NCI-H1092 (cell line): ENCODE results near the gene OR4D1.

Experiments
- DNase-seq: peaks from one replicate; lab custom pipeline; 2025; lab: John Stamatoyannopoulos, UW

Gene OR4D1

GRCh38 chr17:58153671-58154070 lies 5.5 kb downstream of the OR4D1 start:
- no peak for DNase-seq

DNA sequence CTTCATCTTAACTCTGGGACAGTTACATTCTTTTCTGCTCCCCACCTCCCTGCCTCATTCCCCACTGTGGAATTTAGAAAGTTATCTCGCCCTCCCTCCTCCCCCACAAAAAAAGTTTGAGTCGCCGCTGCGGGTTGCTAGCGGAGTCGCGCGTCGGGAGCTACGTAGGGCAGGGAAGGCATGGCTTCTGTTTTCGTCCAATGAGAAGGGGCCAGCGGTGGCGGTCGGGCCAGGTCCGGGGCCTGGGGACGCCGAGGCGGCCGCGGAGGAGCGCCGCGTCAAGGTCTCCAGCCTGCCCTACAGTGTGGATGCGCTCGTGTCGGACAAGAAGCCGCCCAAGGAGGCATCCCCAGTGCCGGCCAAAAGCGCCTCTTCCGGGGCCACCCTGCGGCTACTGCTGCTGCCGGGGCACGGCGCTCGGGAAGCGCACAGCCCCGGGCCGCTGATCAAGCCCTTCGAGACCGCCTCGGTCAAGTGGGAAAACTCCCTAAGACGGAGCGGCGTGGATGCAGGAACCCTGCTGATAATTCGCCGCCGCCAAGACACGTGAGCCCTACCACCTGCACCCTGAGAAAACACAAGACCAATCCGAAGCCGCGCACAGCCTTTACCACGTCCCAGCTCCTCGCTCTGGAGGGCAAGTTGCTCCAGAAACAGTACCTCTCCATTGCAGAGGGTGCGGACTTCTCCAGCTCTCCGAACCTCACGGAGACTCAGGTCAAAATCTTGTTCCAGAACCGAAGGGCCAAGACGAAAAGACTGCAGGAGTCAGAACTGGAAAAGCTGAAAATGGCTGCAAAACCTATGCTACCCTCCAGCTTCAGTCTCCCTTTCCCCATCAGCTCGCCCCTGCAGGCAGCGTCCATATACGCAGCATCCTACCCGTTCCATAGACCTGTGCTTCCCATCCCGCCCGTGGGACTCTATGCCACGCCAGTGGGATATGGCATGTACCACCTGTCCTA lies 8.9 kb downstream of the OR4D1 start:
- DNase-seq: no peak

GRCh38 chr17:58158181-58158580 lies 10.0 kb downstream of the OR4D1 start:
- no peak for DNase-seq

DNA sequence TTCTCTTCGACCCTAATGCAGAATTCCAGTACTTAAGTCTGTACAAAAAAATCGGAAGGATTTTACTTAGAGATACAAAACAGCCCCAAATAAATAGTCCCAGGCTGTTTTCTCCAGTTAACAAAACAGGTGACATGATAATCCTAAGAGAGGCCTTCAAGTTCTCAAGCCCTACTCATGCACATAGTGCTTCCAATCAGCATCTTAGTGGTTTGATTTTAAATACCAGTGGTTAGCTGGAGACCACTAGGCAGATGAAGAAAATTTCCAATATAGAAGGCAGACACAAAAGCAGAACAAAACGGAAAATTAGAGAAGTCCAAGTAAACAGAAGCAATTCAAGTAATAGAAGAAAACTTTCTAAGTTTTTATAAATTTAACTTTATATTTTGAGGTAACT lies 13.4 kb downstream of the OR4D1 start:
- DNase-seq: no peak

DNA sequence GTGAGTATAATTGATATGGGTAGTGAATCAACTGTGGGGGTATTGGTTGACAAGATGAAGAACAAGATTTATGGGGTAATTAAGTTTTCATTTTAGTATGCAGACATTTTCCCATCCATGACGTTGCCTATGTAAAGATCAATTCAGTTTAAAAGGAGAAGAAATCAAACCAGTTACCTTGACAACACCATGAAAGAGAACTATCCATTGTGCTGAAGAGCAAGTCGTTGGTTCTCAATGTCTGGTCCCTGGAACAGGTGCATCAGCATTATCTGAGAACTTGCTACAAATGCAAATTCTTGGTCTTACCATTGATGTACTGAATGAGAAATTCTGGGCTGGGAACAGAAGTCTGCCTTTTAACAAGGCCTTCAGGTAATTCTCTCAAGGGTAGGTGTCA lies 17.8 kb downstream of the OR4D1 start:
- DNase-seq: no peak

GRCh38 chr17:58166682-58167081 lies 18.5 kb downstream of the OR4D1 start, which contains the start of gene OR4D2:
TSS of gene OR4D2 (plus strand) at chr17:58166982. CDS start at chr17:58169656, 2,674 bp downstream.
- no peak for DNase-seq

GRCh38 chr17:58170622-58171021 lies 22.4 kb downstream of the OR4D1 start:
- DNase-seq: no peak

DNA sequence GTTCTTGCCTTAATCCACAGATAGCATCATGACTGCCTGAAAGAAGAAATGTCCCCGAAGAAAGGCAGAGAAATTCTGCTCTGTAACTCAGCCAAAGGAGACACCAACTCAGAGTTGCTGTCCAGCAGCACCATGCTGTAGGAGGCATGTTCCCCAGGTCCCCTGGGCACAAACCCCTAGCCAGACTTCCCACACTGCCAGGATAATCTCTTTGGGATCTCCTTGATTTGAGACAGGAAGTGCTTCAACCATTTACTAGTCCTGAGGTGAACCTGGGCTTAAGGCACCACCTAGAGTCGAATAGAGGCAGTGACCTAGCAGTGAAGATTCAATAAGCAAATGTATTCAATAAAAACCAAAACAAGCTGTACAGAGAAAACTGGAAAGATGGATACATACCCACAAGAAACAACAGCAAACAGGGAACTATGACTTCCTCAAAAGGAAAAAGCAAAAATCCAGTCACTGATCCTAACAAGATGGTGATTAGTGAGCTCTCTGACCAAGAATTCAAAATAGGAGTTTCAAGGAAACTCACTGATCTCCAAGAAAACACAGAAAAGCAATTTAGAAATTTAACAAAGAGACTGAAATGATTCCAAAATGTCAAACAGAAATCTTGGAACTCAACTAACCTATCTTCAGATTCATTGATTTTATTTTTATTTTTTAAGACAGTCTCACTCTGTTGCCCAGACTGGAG lies 24.3 kb downstream of the OR4D1 start:
- no peak for DNase-seq

GRCh38 chr17:58174871-58175270 lies 26.7 kb downstream of the OR4D1 start:
- no peak for DNase-seq

GRCh38 chr17:58176200-58176599 lies 28.0 kb downstream of the OR4D1 start:
- no peak for DNase-seq

DNA sequence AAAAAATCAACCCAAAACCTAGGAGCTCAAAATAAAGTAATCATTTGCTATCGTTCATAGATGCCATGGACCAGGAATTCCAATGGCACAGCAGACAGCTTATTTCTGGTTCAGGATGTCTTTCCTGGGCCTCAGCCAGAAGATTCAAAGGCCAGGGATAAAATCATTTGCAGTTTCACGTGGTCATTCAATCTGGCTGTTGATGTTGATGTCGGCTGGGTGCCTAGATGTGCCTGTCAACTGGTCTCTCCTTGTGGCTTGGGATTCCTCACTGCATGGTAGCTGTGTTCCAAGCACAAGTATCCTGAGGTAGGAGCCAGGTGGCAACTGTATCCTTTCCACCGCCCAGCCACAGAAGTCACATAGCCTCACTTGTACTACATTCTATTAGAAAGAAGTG lies 33.6 kb downstream of the OR4D1 start:
- DNase-seq: no peak

DNA sequence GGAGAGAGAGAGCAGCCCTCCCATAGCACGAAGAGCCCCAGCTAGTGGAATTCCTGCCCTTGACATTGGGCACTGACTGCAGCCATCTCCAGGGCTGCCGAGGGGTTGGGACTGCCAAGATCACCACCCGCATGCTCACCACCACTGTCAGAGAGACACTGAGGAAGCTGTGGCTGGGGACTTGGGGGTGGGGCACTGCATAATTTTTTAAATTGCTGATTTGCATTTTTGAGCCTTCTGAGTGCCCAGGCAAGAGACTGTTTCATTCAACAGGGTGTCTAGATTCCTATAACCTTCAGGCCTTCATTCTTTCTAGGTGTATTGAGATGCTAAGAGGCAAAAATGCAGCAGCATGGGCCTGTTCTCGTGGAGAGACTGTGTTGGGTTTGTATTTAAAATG lies 35.3 kb downstream of the OR4D1 start:
- no peak for DNase-seq

DNA sequence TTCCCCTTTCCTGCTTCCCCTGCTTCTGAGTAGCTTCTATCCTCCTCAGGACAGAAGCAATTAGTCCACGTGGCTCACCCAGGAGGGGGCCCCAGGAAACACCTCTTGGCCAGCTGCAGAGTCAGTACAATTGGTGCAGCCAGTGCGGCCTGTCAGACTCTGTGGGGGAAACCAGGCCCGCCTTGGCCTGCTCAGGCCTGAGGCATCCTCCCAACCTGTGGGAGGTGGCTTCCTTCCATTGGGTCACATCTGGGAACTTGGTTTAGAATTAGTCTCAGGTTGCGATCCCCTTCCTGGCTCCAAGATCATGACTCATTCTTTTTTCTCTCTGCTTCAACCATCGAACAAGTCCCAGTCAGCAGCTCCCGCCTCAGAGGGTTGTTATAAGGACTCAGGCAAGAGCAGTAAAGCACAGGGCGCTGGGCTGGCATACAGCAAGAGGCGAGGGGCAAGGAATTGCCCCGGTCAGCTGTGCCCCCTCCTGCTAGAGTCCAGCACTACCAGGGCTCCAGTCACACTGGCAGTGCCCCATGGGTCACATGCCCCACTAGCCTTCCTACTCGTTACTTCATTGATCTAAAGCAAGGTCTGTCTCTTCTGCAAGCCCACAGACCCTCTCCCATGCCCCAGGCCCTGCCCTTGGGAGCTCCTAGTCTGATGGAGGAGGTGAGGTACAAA lies 36.3 kb downstream of the OR4D1 start:
- DNase-seq: no peak

- no peak for DNase-seq
These were observed 37.0 kb downstream of the OR4D1 start for GRCh38 chr17:58184986-58185761.

DNA sequence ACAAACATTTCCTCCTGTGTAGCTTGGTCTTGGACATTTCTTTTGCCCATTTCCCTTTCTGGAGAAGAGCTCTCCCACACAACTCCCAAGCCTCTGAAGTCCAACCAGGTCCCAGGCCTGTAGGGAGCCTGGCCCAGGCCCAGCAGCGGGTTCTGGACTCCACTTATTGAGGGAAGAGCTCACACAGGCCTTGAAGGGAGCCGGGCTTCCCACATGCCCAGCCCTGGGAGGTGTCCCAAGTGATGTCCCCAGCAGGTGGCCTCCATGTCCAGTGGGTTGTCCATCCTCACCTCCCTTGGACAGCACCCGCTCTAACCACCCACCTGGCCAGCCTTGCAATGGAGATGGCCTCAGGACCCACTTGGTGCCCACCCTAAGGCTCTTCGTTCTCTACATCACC lies 38.4 kb downstream of the OR4D1 start:
- no peak for DNase-seq

DNA sequence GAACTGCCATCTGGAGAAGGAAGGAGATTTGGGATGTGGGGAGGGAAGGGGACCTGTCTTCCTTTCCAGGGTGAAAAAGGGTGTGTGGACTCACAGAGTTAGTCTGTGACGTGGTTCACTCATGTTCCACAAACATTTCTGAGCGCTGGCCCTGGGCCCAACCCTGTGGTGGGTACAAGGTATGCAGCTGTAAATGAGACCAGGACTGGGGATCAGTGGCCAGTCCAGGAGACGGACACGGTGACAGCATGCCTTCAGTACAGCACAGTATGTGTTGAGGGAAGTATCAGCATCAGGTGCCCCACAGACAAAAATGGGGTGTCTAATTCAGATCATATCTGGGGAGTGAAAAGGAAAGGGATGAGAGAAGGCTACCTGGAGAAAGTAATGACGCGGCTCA lies 38.9 kb downstream of the OR4D1 start:
- no peak for DNase-seq

DNA sequence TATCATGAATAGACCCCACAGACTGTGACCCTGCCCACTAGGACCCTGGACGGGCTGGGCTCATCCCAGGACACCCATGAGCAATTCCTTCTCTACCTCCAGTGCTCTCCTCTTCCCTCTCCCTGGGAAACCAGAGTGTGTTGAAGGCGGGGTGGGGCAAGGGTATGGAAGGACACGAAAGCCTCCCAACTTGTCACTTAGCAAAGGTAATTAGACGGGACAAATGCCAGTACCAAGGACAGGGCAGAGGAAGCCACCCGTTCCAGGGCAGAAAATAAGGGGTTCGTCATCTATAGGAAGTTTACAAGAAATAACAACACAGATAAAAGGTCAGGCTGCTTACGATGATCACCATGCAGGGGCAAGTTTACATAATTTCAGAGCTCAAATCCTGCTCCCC lies 39.5 kb downstream of the OR4D1 start:
- no peak for DNase-seq

GRCh38 chr17:58189436-58190146 lies 41.4 kb downstream of the OR4D1 start:
- no peak for DNase-seq

- no peak for DNase-seq
These were observed 43.2 kb downstream of the OR4D1 start for GRCh38 chr17:58191241-58191896.

- DNase-seq: no peak
These were observed 44.4 kb downstream of the OR4D1 start, which contains the start of gene EPX for GRCh38 chr17:58192612-58193011. TSS of gene EPX (plus strand) at chr17:58192726. CDS start at chr17:58192847, 121 bp downstream.
